Measurements from ENCODE around the gene RAPGEF1.

RAPGEF1 gene

DNA sequence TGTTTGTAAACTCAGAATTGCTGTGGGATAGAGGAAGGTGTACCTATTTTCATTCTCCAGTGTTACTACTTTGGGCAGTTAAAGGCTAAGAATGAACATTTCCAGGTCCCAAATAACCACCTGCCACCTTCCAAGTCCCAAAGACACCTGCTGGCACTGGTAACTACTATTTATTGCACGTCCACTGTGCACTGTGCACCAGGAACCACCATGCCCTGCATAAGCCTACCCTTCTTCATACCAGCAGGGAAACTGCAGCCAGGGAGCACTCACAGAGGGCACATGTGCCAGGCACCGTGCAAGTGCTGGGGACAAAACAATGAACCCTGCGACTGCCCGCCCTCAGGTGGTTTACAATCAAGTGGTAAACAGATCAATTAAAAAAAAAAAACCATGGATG is 34.9 kb downstream of the RAPGEF1 start:
- no peak for DNase-seq

DNA sequence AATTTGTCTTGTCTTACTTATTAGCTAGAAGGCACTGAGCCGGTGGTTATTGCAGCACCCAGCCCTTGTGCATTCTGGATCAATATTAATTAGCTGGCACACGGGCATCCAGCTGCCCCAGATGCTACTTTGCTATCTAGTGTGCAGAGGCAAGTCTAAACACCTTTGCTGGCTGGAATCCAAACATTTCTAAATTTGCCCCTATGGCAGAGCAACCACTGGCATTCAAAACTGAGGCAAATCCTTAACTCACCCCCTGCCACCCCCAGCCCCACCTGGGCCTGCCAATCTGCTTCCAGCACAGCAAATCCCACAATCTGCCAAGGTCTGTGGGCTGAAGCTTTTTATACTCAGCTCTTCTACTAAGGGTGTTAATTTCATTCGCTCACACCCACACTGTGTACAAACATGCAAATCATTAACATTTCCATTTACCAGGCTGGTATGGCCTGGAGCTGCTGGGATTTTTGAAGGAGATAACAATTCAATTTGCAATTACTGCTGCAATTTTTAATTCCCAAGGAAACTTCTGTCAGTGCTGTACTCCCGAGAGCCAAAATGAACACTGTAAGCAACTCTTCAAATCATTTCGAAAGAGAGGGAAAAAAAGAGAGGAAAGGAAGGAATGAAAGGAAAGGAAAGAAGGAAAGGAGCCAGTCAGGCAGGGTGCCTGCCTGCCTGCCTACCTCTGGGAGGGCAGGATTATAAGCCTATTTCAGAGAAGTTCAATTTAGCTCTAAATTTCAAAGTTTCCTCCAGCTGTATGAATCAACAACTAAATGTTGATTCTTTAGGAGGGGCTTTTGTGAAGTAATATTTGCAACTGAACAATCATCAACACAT is 35.5 kb downstream of the RAPGEF1 start:
- no peak for DNase-seq

DNA sequence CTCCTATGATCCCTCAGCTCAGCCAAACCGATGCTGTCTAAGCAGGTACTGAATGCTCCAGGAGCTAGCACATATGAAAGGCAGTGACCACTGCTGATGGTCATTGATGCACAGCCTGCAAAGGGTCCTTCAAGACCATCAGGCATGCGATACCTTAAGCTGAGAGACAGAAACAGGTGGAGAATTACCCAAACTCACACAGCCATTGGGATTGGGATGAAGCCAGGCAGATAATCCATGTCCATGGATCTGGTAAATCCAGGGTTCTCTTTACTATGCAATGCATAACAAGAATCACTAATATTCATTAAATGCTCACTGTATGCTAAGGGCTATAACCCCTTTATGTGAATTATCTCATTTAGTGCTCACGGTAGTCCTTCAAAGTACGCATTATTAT is 36.2 kb downstream of the RAPGEF1 start:
- no peak for DNase-seq

DNA sequence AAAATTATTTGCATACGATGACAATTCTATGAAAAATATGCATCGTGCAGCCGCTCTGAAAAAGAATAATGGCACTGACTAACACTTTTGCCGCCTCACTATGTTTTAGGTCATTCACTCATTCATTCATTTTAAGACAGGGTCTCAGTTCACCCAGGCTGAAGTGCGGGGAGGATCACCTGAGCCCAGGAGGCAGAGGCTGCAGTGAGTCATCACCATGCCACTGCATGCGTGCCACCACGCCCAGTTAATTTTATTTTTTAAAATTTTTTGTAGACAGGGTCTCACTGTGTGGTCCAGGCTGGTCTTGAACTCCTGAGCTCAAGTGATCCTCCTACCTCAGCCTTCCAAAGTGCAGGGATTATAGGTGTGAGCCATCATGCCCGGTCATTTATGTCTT is 37.0 kb downstream of the RAPGEF1 start:
- DNase-seq = no peak

DNA sequence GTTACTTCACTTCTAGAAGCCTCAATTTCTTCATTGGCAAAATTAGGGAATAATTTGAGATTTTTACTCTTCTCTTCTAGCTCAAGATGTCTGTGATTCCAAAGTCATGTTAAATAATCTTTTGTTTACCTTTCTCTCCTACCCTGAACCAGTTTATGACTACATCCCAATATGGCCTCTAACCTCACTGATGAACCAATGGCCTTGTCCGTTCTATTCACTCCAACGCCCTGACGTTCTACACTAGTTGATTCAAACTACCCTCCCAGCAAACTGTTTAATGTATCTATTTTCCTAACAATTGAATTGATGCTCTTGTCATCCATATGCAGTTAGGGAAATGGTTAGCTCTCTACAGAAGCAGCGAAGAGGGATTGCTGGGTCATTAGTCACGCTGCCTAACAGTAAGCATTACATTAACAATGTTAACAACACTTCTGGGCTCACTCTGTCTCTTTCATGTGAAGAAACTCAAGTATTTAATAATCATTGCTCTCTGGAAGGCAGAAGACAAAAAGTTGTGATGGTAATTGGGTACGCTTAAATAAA is 38.0 kb downstream of the RAPGEF1 start:
- DNase-seq = no peak

DNA sequence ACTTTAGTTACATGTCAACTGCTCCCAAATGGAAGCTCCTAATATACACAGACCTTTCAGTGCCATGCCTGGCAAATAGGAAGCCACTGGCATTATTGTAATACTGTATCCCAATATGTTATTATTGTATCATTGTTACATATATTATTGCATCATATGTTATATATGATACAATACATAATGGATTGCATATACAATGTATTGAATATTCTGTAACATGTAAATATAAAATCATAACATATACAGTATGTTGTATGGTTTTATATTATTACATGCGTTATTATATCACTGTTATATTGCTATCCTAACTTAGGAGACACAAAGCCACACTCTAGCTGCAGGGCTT is 38.5 kb downstream of the RAPGEF1 start:
- no peak for DNase-seq

DNA sequence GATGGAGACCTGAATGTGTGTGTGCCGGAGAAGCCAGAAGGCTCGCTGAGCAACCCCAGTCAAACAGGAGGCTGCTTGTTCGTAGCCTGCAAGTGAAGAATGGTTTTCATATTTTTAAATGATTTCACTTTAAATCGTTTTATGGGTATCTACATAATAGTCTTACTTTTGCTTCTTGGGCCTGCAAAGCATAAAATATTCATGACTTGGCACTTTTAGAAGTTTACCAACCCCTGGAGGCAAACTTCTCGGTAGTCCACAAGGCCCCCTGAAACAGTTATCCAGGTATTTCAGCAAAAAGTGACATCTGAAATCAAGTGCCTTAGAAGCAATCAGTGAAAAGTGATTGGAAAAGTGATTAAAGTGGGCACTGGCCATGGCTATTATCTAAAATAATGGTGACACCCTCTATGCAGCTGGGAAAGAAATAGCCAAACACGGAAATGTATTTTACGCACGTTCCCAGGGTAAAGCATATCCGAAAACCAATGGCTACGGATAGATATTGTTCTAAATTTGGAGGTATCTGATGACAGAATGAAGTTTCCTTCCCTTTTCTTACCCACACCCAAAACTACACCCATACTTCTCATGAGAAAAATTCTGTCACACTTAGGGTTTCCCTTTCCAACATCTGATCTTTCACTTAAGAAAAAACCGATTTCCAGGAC is 39.0 kb downstream of the RAPGEF1 start:
- DNase-seq = no peak

DNA sequence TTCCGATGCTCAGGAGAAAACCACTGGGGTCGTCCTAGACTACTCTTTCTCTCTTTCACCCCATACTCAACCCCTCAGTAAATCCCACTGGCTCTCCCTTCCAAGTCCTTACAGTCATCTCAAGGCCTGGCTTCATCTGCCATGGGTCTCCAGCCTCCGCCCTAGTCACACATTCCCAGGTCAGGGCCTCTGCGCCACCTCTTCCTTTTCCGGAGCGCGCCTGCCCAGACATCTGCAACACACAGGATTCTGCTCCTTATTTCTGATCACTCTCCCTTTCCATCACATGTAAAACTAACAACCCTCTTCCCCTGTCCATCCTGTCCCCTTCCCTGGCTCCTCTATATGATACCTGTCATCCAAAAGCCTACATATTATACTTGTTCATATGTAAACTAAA is 39.8 kb downstream of the RAPGEF1 start:
- DNase-seq = no peak

DNA sequence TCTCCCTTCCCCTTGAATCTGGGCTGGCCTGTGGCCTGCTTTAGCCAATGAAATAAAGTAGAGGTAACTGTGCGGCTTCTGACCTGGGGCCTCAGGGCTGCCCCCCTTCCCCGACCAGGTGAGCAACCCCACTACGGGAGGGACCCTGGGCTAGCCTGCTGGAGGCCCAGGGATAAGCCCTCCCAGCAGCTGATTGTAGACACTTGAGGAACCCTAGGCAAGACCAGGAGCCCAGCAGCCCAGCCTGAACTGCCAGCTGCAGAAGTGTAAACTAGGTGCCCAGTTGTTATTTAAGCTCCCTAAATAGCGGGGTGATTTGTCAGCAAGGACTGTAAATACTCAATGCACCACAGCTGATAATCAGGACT is 41.3 kb downstream of the RAPGEF1 start:
- DNase-seq = no peak

DNA sequence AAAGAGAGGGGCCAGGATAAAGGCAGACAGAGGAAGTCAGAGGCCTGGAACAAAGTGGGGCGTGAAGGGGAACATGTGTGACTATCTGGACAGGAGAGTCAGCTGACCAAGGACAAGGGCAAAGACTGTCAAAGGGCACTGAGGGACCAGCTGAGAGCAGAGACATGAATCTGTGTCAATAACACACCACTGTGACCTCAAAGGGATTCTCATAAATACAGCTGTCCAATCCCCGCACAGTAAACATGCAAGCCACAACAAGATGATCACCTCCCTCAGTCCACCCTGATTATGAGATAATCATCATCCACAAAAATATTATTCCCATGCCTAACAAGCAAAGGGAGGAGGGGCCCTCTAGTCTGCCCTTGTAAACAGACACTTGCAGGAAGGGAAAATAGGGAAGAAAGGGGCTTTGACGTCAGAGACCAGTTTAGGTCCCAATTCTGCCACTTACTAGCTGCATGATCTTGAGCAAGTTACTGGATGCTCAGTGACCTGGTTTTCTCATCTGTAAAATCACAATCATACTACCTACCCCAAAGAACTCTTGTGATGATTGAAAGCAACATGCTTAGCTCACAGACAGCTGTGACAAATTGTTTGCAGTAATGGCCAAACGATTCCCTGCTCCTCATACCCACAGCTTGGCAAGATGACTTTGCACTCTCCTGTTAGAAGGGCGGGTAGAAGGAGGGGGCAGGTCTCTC is 41.8 kb downstream of the RAPGEF1 start:
- DNase-seq = no peak

DNA sequence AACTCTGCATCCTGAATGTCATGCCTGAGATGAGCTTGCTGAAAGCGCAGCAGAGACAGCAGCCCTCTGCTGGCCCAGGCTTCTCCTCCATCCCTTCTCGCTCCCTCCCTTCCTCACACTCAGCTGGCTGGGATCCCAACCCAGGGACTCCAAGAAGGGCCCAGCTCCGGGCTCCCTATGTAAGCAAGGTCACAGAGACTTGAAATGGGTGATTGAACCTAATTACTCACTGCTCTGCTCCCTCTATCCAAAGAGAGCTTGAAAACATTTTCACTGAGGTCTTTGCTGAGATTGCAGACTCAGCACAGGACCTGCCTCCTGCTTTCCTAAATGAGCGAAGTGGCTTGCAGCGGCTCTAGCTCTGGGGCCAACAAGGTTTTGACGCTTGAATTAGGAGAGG is 42.8 kb downstream of the RAPGEF1 start:
- no peak for DNase-seq

DNA sequence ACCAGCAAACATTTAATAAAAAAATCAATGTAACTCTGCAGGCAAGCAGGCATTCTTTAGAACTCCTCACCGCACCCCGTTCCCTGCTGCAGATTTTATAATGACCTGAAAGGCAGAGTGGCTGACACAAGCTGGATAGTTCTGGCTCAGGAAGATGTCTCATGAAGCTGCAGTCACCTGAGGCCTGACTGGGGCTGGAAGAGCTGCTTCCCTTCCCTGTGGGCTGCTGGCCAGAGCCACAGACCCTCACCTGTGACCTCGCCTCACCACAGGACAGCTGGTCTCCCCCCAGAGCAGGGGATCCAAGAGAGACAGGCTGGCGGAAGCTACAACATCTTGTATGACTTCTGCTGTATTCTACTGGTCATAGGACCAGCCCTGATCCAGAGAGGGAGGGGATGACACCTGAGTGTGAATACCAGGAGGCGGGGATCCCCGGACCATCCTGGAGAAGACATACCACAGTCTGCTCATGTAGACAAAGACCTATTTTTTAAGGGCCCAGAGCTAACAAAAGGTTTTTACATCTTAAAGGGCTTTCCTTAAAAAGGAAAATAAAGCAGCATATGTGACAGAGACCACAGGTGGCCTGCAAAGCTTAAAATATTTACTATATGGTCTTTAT is 43.9 kb downstream of the RAPGEF1 start:
- DNase-seq = no peak

DNA sequence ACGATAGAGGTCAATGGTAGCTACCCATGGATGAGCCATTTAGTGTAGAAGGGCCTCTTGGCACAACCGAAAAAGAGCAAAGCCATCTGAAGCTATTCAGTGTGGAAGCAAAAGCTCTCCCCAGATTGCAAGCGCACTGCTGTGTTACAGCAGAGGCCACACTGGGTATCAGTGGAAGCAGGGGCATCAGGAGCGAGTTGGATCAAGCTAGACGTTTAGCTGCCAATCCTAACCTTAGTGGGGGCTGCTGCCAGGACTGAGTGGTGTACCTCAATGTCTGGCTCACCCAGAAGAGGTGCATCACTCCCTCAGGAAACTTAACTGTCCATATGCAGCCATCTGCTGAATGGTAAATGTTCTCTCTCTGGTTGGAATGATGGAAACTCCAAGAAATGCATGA is 44.5 kb downstream of the RAPGEF1 start:
- no peak for DNase-seq

DNA sequence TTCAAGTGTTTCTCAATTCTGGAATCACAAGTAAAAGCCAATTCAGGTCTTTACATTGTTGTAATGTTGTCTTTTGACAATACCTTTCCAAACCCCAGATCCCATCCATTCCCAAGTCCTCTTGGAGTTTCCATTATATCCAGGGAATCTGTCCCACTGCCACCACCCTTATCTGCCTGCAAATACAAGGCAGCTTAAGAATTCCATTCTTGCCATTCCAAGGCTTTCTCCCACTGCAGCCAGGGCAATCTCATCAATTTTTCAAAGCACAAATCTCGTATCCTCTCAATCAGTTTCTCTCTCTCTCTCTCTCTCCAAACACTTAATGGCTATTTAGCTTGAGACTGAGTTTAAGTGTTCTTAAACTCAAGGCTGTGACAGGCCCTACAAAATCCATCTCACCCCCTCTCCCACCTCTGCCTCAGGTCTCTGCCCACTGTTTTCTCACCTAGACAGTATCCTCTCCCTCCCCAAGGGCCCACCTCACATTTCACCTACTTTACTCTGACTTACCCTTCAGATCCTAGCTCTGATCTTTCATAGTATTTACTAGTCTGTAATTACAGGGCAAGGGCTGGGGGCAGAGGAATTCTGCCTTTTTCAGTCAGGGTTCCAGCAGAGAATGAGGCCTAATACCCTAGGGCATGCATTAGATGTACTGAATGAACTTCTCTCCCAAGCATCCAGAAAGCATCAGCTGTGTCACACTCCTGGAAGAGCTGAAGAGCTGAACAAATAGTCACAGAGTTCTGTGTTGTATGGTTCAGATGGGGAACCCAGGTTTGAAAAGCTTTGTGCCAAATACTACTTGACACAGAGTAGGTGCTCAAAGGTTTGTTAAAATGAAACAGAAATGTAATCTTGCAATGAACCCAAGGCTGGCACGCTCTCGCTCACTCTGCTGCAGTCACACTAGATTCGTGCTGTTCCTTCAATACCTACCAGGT is 46.0 kb downstream of the RAPGEF1 start:
- no peak for DNase-seq

DNA sequence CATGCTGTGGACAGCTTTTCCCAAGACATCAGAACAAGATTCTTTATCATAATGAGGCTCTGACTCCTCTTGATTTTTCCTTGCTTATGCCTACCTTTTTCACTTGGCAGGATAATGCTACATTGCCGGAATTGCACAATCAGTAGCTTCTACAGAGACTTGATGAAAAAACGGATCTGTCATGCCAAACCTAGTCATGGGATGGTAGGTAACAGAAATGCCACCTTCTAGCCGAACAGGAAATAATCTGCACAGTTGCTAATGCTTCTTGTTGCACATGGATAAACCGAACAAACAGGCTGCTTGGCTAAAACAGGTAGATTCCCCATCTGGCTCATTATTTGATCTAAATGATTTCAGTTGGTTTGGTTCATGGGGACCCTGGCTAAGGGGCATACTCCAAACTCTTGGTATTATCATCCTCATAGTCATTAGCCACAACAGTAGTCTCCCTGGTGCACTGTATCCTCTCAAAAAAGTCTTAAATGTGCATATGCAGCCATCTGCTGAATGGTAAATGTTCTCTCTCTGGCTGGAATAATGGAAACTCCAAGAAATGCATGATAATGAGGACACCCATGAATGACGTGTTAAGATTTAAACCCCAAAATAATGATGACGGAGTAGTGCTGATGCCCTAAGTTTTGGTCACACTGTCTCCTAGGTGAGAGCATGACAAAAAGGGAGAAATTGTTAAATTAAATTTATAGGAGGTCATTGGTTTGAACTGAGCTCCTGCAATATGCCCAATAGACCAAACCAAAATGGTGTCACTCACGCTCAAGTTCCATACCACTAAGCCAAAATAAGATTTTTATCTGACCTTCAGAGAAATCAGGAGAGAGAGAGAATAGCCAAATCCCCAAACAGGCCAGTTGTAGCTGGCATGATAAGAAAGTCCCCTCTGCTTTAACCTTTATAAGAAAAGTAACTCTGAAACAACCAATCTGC is 47.0 kb downstream of the RAPGEF1 start:
- no peak for DNase-seq

DNA sequence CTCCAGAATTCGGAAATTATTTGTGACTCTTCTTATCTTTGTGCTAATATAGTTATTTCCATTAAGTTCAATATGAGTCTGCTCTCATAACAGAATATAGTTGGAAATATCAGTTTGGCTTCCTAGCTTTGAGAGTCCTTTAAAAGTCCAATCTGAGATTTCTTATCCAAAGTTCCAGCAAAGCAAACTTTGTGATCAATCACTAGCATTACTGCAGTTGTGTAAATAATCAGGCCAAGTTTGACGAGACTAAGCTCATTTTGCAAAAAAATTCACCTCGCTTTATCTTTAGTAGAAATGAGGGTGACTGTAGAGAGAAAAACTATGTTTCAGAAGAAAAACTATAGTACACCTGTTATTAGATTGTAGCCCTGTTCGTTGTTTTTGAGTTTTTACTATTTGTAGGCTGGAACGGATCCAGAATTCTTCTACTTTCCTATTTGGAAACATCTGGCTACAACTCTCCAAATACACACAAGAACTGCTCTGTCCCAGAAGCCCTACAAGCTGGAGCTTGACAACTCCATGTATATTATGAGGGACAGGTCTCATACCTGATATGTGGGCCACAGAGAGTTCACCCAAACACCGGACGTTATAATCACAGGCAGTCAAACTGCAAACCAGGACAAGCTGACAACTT is 47.8 kb downstream of the RAPGEF1 start:
- no peak for DNase-seq

DNA sequence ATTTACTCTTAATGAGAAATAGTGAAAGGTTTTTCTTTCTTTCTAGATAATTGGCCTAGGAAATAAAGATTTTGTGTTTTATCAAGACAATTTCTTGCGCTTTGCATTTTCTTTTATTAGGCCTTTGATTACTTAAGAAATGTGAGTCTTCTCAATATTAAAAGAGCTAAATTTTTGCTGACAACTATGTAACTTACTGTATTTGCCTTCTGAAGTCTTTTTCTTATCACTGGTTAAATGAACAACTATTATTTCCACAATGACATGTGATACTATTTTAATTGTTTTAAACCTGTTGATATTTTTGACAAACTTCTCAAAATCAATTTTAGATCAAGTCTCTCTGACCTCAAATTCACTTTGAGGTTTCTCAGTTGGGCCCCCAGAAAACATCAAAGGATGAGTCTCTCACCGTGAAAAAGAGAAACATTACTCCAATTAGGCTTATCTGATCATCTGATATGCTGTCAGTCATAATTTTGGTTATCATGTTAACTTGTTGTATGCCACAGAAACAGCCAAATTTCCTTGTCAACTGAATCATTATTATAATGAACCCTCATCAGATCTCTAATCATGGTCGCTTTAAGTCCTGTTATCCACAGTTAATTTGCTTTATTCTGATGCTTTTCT is 48.8 kb downstream of the RAPGEF1 start:
- DNase-seq = no peak

DNA sequence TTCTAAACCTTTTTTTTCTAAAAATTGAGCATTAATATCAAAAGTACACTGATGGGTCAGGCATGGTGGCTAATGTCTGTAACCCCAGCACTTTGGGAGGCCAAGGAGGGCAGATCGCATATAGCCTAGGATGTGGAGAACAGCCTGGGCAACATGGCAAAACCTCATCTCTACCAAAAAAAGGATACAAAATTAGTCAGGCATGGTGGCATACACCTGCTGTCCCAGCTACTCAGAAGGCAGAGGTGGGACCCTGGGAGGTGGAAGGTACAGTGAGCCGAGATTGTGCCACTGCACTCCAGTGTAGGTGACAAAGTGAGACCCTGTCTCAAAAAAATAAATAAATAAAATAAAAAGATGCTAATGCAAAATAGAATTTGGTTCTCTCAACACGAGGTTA is 49.4 kb downstream of the RAPGEF1 start:
- no peak for DNase-seq

DNA sequence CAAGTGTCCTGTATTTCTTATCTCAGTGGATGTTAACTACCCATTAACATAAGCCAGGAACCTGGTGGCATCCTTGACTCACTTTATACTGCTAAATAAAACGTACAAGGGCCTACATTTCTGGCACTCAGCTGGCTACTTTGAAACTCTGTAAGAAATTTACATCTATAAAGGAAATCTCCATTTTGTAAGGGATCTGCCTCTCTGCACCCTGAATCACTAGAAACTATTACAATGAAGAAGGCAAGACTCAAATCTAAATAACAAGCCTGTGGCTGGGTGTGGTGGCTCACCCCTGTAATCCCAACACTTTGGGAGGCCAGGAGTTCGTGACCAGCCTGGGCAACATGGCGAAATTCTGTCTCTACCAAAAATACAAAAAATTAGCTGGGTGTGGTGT is 51.5 kb downstream of the RAPGEF1 start:
- no peak for DNase-seq

Data from NCI-H187 treated with DMSO at 0.1 percent for 48 hours (cell line).